Prostate gland (tissue), 2 donors: Measurements from ENCODE around the gene PADI1. TPM values are rescaled to one million over a fixed set of nuclear protein-coding genes. Genes with fewer than 3 reads are reported as not detected.

Experiments
- DNase-seq: peaks from one replicate; pipeline ENCODE4 v3.0.0-alpha.2; 2019; ENCODE audit warnings: low spot score
- H3K27ac ChIP-seq, 2 donors: fragments of 200-600 bp; sonication (generic); 2 replicates each; pipeline ENCODE4 v1.5.1; 2017 to 2019
- H3K27me3 ChIP-seq: fragments of 200-600 bp; sonication (generic); replicated peaks from 2 replicates; pipeline ENCODE4 v1.5.1; 2019; ENCODE audit not compliant: insufficient read depth
- H3K36me3 ChIP-seq, 2 donors: fragments of 200-600 bp; sonication (generic); 1 replicate in 1 of 2; 2 replicates in 1 of 2; pipeline versions ENCODE4 v1.5.1 to v1.8.1; 2017 to 2019
- H3K4me1 ChIP-seq: fragments of 200-600 bp; sonication (generic); replicated peaks from 2 replicates; pipeline ENCODE4 v1.5.1; 2019
- H3K4me3 ChIP-seq, 2 donors: fragments of 200-600 bp; sonication (generic); 2 replicates each; pipeline ENCODE4 v1.5.1; 2017 to 2019
- H3K9me3 ChIP-seq: fragments of 200-600 bp; sonication (generic); 2 replicates; pipeline ENCODE4 v1.5.1; 2017
- CTCF ChIP-seq, 4 experiments: fragments of 200-600 bp in 2 of 4; fragments of 450-650 bp in 2 of 4; sonication (generic) in 2 of 4; IDR thresholded peaks; 1 replicate in 3 of 4; 2 replicates in 1 of 4; pipeline ENCODE4 v1.5.1; 2016 to 2019; ENCODE audit warnings: antibody characterized with exemption in 4 of 4, mild to moderate bottlenecking in 2 of 4, moderate library complexity in 2 of 4
- POLR2A ChIP-seq: fragments of 450-650 bp; IDR thresholded peaks from one replicate; pipeline ENCODE4 v1.6.1; 2016; ENCODE audit warnings: antibody characterized with exemption, mild to moderate bottlenecking
- POLR2AphosphoS5 ChIP-seq: sonication (generic); formaldehyde crosslinking; IDR thresholded peaks from one replicate; pipeline ENCODE4 v1.6.1; 2017; ENCODE audit warnings: antibody characterized with exemption
- WGBS: methylation state at CpG from one replicate; pipeline ENCODE4 v1.1.5; 2018; 5-methylcytosine and 5-hydroxymethylcytosine counted together
- intact Hi-C: fragments of 100-400 bp; cut with DNase I; formaldehyde crosslinking; loops from one replicate; pipeline ENCODE4 v1.14.2; 2022
- total RNA-seq, 2 donors: library from RNA; depleted of rRNA; stranded (reverse); fragments of >200 nt; gene quantifications; one replicate each; pipeline ENCODE4 v1.1.0, GENCODE V29; 2016

The PADI1 gene
- total RNA-seq, 2 donors from 2014 or later, result 0.18 to 0.34 TPM

GRCh38 chr1:17194615-17195528 is 10.1 kb upstream of the PADI1 start:
- H3K36me3 ChIP-seq, result no peaks in the 10 kb centered on the region
- WGBS, result 82% methylated on average over 8 of the region's 8 CpGs
- TF ChIP-seq POLR2AphosphoS5 (no peak), POLR2A (no peak)
- no peak overlapping the region for H3K27ac ChIP-seq
- no peaks in the 10 kb centered on the region for H3K4me1 ChIP-seq
- H3K27me3 ChIP-seq, result no peaks in the 10 kb centered on the region
- intact Hi-C loops, result no loop called here
- H3K4me3 ChIP-seq, result no peak overlapping the region
- H3K9me3 ChIP-seq, result no peaks in the 10 kb centered on the region
- no peak for DNase-seq

- no peaks in the 10 kb centered on the region for H3K4me1 ChIP-seq
- TF ChIP-seq POLR2A (no peak), POLR2AphosphoS5 (no peak), CTCF (IDR thresholded peaks at IDR 0.05) (no peak)
- no peak overlapping the region for H3K4me3 ChIP-seq
- whole genome bisulfite sequencing, result 82% methylated on average over 3 of the region's 3 CpGs
- no peaks in the 10 kb centered on the region for H3K36me3 ChIP-seq
- H3K27me3 ChIP-seq, result no peaks in the 10 kb centered on the region
- H3K9me3 ChIP-seq, result no peaks in the 10 kb centered on the region
- H3K27ac ChIP-seq, result no peak overlapping the region
- DNase-seq, result no peak
- intact Hi-C loops, result no loop called here
Measured at GRCh38 chr1:17195731-17196130, 9.2 kb upstream of the PADI1 start.

- H3K4me1 ChIP-seq, result no peaks in the 10 kb centered on the region
- DNase-seq, result no peak
- WGBS, result 89% methylated on average over 13 of the region's 13 CpGs
- H3K4me3 ChIP-seq, result no peak overlapping the region
- no peaks in the 10 kb centered on the region for H3K9me3 ChIP-seq
- H3K27ac ChIP-seq, result no peak overlapping the region
- H3K36me3 ChIP-seq, result no peaks in the 10 kb centered on the region
- H3K27me3 ChIP-seq, result no peaks in the 10 kb centered on the region
- TF ChIP-seq POLR2A (no peak), CTCF (IDR thresholded peaks at IDR 0.05) (no peak), POLR2AphosphoS5 (no peak)
- intact Hi-C loops, result no loop called here
Measured at GRCh38 chr1:17196496-17197185, 8.3 kb upstream of the PADI1 start.

- H3K36me3 ChIP-seq, result no peaks in the 10 kb centered on the region
- no peak overlapping the region for H3K4me3 ChIP-seq
- no peaks in the 10 kb centered on the region for H3K27me3 ChIP-seq
- intact Hi-C loops, result no loop called here
- no peaks in the 10 kb centered on the region for H3K9me3 ChIP-seq
- 97% methylated on average over 7 of the region's 7 CpGs for WGBS
- no peak for DNase-seq
- H3K27ac ChIP-seq, result no peak overlapping the region
- H3K4me1 ChIP-seq, result no peaks in the 10 kb centered on the region
- no peak for TF ChIP-seq POLR2A
- TF ChIP-seq CTCF (IDR thresholded peaks at IDR 0.05), result no peak
- TF ChIP-seq POLR2AphosphoS5, result no peak
Measured at GRCh38 chr1:17197696-17198095, 7.2 kb upstream of the PADI1 start.

- 86% methylated on average over 9 of the region's 9 CpGs for WGBS
- TF ChIP-seq CTCF (IDR thresholded peaks at IDR 0.05), result no peak
- Histone ChIP-seq H3K4me3 (no peak overlapping the region), H3K4me1 (no peaks in the 10 kb centered on the region), H3K9me3 (no peaks in the 10 kb centered on the region), H3K27me3 (no peaks in the 10 kb centered on the region), H3K27ac (no peak overlapping the region), H3K36me3 (no peaks in the 10 kb centered on the region)
- intact Hi-C loops, result no loop called here
- DNase-seq, result no peak
Measured at GRCh38 chr1:17198476-17199258, 6.3 kb upstream of the PADI1 start.
